Endothelial cell of umbilical vein (primary cell): ENCODE results near the gene APP. TPM values are rescaled to one million over a fixed set of nuclear protein-coding genes. Genes with fewer than 3 reads are reported as not detected.

ENCODE experiments used
- BruUV-seq: library from RNA; stranded (reverse); fragments of 400-500 nt; replicated peaks from 2 replicates; lab custom pipeline; 2021; lab: Mats Ljungman, UMichigan
- CTCF ChIA-PET: fragments of 300-600, 350-600 bp; sonication (Branson Sonifier 250); formaldehyde crosslinking; loops from one replicate; lab custom pipeline; 2021; ENCODE audit warnings: antibody characterized with exemption, inconsistent platforms; lab: Charles Lee
- POLR2A ChIA-PET: fragments of 300-600, 350-600 bp; sonication (Branson Sonifier 250); formaldehyde crosslinking; loops from one replicate; lab custom pipeline; 2021; ENCODE audit warnings: antibody characterized with exemption, inconsistent platforms; lab: Charles Lee
- DNase-seq: peaks from one replicate; pipeline ENCODE4 v3.0.0-alpha.2; 2011; ENCODE audit warnings: low read depth, low spot score
- FAIRE-seq: peaks from 2 replicates; lab custom pipeline; 2011; peaks lifted over from hg19 to GRCh38; lab: Jason Lieb, UNC
- H2AFZ ChIP-seq: 2 replicates; pipeline ENCODE4 v1.6.0; 2012; ENCODE audit warnings: low read depth, low read length, control low read depth, inconsistent platforms
- H3K27ac ChIP-seq: 2 replicates; pipeline ENCODE4 v1.5.1; 2011; ENCODE audit warnings: low read depth, mild to moderate bottlenecking, control low read depth, low read length, moderate library complexity; ENCODE audit not compliant: insufficient read depth
- H3K27me3 ChIP-seq, 2 experiments: 2 replicates each; pipeline versions ENCODE4 v1.6.0 to v1.6.1; 2011; ENCODE audit warnings: low read length in 2 of 2, mixed read lengths in 1 of 2; ENCODE audit not compliant: control insufficient read depth in 2 of 2, insufficient read depth in 2 of 2
- H3K36me3 ChIP-seq, 2 experiments: 2 replicates in 1 of 2; 3 replicates in 1 of 2; pipeline ENCODE4 v1.5.1; 2011; ENCODE audit warnings: low read length in 2 of 2, mild to moderate bottlenecking in 1 of 2, moderate library complexity in 1 of 2; ENCODE audit not compliant: control insufficient read depth in 2 of 2, insufficient read depth in 2 of 2; ENCODE audit errors: extremely low read depth in 1 of 2
- H3K4me1 ChIP-seq: 3 replicates; pipeline ENCODE4 v1.5.1; 2011; ENCODE audit warnings: mild to moderate bottlenecking, low read length; ENCODE audit not compliant: control insufficient read depth, insufficient read depth; ENCODE audit errors: extremely low read depth
- H3K4me2 ChIP-seq: 2 replicates; pipeline ENCODE4 v1.6.1; 2011; ENCODE audit warnings: low read length, control low read depth, mixed read lengths; ENCODE audit not compliant: insufficient read depth
- H3K4me3 ChIP-seq, 3 experiments: fragments of 200-600 bp in 1 of 3; sonication (generic), shearing (Covaris generic) in 1 of 3; replicated peaks in 1 of 3; 2 replicates each; pipeline ENCODE4 v1.5.1; 2011 to 2016; ENCODE audit warnings: control low read depth in 3 of 3, low read length in 3 of 3, mild to moderate bottlenecking in 2 of 3, inconsistent platforms in 1 of 3, low read depth in 1 of 3, moderate library complexity in 1 of 3; ENCODE audit not compliant: insufficient read depth in 1 of 3
- H3K79me2 ChIP-seq: 2 replicates; pipeline ENCODE4 v1.6.0; 2012; ENCODE audit warnings: low read length, inconsistent platforms; ENCODE audit not compliant: control insufficient read depth, insufficient read depth
- H3K9ac ChIP-seq: replicated peaks from 2 replicates; pipeline ENCODE3; 2011; ENCODE audit warnings: low read length, control low read depth; ENCODE audit not compliant: insufficient read depth; ENCODE audit errors: extremely low read depth
- H3K9me1 ChIP-seq: replicated peaks from 3 replicates; pipeline ENCODE4 v1.6.0; 2011; ENCODE audit warnings: mild to moderate bottlenecking, low read length; ENCODE audit not compliant: control insufficient read depth, insufficient read depth; ENCODE audit errors: extremely low read depth
- H3K9me3 ChIP-seq: replicated peaks from 2 replicates; pipeline ENCODE4 v1.5.1; 2012; ENCODE audit warnings: low read length, inconsistent platforms; ENCODE audit not compliant: control insufficient read depth, insufficient read depth
- H4K20me1 ChIP-seq: replicated peaks from 2 replicates; pipeline ENCODE3; 2011; ENCODE audit warnings: mild to moderate bottlenecking, low read length; ENCODE audit not compliant: control insufficient read depth, insufficient read depth; ENCODE audit errors: extremely low read depth
- EZH2 ChIP-seq: IDR thresholded peaks from 2 replicates; pipeline ENCODE4 v1.6.1; 2012; ENCODE audit warnings: borderline replicate concordance, low read depth, mild to moderate bottlenecking, moderate library complexity, low read length, inconsistent platforms; ENCODE audit not compliant: severe bottlenecking
- FOS ChIP-seq: IDR thresholded peaks from 2 replicates; pipeline ENCODE4 v1.6.1; 2011; ENCODE audit warnings: mild to moderate bottlenecking, low read length, moderate library complexity, borderline replicate concordance; ENCODE audit not compliant: insufficient read depth
- GATA2 ChIP-seq: IDR thresholded peaks from 2 replicates; pipeline ENCODE4 v1.7.0; 2011; ENCODE audit warnings: low read depth, mild to moderate bottlenecking, moderate library complexity, mixed read lengths, low read length; ENCODE audit not compliant: insufficient read length, insufficient read depth
- JUN ChIP-seq: IDR thresholded peaks from 2 replicates; pipeline ENCODE4 v1.6.1; 2011; ENCODE audit warnings: borderline replicate concordance, low read depth; ENCODE audit not compliant: insufficient read length, insufficient read depth
- MYC ChIP-seq: IDR thresholded peaks from one replicate; pipeline ENCODE4 v1.6.1; 2011; ENCODE audit warnings: mild to moderate bottlenecking, low read depth, low read length
- POLR2A ChIP-seq: IDR thresholded peaks from 2 replicates; pipeline ENCODE4 v1.6.1; 2012; ENCODE audit warnings: low read depth, mild to moderate bottlenecking, control low read depth, low read length
- POLR2AphosphoS5 ChIP-seq: IDR thresholded peaks from 2 replicates; pipeline ENCODE4 v1.6.1; 2012; ENCODE audit warnings: low read depth, mild to moderate bottlenecking, control low read depth, low read length, moderate library complexity; ENCODE audit not compliant: insufficient read depth
- dilution Hi-C: fragments of 300-500 bp; cut with MboI; formaldehyde crosslinking; loops from one replicate; pipeline ENCODE4 v1.15.0; 2019; ENCODE audit warnings: low sequenced_read_pairs; ENCODE audit not compliant: extremely low pct_ligation_motif_present
- intact Hi-C: fragments of 100-400 bp; cut with micrococcal nuclease; formaldehyde crosslinking; loops from one replicate; pipeline ENCODE4 v1.10.0; 2022
- polyA plus RNA-seq, 4 experiments: library from polyadenylated mRNA; depleted of rRNA in 3 of 4; stranded (reverse) in 3 of 4; unstranded in 1 of 4; fragments of >200 nt; gene quantifications; 2 replicates each; pipeline versions ENCODE4 v1.2.1 to v1.2.3, GENCODE V29; 2011 to 2012; ENCODE audit warnings: missing spikeins in 1 of 4
- total RNA-seq: library from RNA; stranded (reverse); gene quantifications from 2 replicates; pipeline ENCODE4 v1.2.3, GENCODE V29; 2021
- TF ChIP-seq, protein P1 (sequence below): IDR thresholded peaks from 2 replicates; pipeline ENCODE4 v1.6.1; 2011; ENCODE audit not compliant: insufficient read depth, insufficient read length
- TF ChIP-seq, protein P2 (sequence below), 2 donors: IDR thresholded peaks; 1 replicate in 1 of 2; 2 replicates in 1 of 2; pipeline ENCODE4 v1.5.1; 2011; ENCODE audit warnings: low read length in 2 of 2, mild to moderate bottlenecking in 2 of 2, moderate library complexity in 2 of 2, control low read depth in 1 of 2, inconsistent platforms in 1 of 2, low read depth in 1 of 2; ENCODE audit not compliant: insufficient read depth in 1 of 2; ENCODE audit errors: extremely low read depth in 1 of 2

Gene APP
- total and polyA plus RNA-seq, 2 donors (not counting 3 experiments of a cell fraction or from before 2014, with no cell fraction given) = 914 to 928 TPM

DNA sequence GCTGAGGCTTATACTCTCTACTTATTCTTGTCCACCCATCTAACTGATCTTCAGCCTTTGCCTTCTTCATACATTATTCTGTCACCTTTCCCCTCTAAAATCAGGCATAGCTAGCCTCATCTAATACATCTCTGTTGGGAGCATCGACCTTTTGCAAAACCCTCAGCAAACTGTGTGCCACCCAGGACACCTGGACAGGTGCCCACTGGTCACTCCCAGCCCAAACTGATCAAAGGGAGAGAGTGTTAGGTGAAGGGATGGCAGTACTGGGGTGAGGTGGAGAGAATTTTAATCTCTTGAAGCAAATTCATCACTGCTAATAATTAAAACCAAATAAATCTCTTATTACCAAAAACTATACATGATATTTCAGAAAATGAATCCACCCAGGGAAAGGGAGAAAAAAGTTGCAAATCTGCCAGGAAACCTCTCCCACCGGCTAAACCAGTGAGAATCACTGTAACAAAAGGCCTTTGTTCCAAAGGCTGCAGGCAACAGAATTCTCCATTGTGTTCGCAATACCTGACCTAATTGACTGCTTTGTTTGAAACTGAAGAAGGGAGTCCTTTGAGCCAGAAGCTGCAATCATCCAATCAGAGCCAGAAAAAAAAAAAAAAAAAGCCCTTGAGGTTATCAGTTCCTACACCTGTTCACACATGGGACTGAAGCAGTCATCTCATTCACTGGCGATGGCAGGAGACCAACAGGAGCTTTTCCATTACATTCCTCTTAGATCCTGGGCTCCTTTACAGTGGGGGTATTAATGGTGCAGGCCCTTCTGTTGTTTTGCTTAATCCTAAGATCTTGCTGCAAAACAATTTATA lies 172.6 kb downstream of the APP start:
- Histone ChIP-seq H4K20me1 (no peaks in the 10 kb centered on the region), H3K9me1 (no peaks in the 10 kb centered on the region), H3K4me3 (no peak overlapping the region), H2AFZ (no peak overlapping the region), H3K79me2 (peaks cover 32% of the 10 kb centered on the region), H3K36me3 (peaks cover 14 to 17% of the 10 kb centered on the region in 2 experiments), H3K27ac (no peak overlapping the region), H3K9ac (no peak overlapping the region), H3K4me1 (no peaks in the 10 kb centered on the region), H3K4me2 (no peak overlapping the region), H3K27me3 (no peaks in the 10 kb centered on the region), H3K9me3 (no peaks in the 10 kb centered on the region)
- FAIRE-seq (no peak), DNase-seq (peak; percentile 41)
- no TSS peak for BruUV-seq
- dilution Hi-C loops = no loop called here
- intact Hi-C loops = no loop called here
- ChIA-PET POLR2A (no interaction called here), CTCF (interaction anchor here (1.8 kb wide), 2 partner anchors 11 to 102 kb away, joined by 6 to 8 read pairs; no protein-coding TSS in a partner anchor)
- TF ChIP-seq POLR2AphosphoS5 = no peak
- TF ChIP-seq, protein P1, sequence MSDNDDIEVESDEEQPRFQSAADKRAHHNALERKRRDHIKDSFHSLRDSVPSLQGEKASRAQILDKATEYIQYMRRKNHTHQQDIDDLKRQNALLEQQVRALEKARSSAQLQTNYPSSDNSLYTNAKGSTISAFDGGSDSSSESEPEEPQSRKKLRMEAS = no peak
- TF ChIP-seq, protein P2, sequence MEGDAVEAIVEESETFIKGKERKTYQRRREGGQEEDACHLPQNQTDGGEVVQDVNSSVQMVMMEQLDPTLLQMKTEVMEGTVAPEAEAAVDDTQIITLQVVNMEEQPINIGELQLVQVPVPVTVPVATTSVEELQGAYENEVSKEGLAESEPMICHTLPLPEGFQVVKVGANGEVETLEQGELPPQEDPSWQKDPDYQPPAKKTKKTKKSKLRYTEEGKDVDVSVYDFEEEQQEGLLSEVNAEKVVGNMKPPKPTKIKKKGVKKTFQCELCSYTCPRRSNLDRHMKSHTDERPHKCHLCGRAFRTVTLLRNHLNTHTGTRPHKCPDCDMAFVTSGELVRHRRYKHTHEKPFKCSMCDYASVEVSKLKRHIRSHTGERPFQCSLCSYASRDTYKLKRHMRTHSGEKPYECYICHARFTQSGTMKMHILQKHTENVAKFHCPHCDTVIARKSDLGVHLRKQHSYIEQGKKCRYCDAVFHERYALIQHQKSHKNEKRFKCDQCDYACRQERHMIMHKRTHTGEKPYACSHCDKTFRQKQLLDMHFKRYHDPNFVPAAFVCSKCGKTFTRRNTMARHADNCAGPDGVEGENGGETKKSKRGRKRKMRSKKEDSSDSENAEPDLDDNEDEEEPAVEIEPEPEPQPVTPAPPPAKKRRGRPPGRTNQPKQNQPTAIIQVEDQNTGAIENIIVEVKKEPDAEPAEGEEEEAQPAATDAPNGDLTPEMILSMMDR (IDR thresholded peaks at IDR 0.05; ENCODE audit: extremely low read depth in 1 of 2, insufficient read depth in 1 of 2, low read depth in 1 of 2, low read length in 2 of 2) = no peak
- no peak for TF ChIP-seq POLR2A
- TF ChIP-seq MYC = no peak
- TF ChIP-seq FOS = no peak
- no peak for TF ChIP-seq EZH2
- no peak for TF ChIP-seq JUN
- TF ChIP-seq GATA2 = no peak
